Mesangial cell (primary cell): ENCODE results near the gene SFXN3. TPM values are rescaled to one million over a fixed set of nuclear protein-coding genes. Genes with fewer than 3 reads are reported as not detected.

Source experiments
- total RNA-seq: library from RNA; depleted of rRNA; stranded (reverse); fragments of >200 nt; gene quantifications from 2 replicates; pipeline ENCODE4 v1.2.3, GENCODE V29; 2015

SFXN3 gene
- total RNA-seq, result 66.3 and 109 TPM in 2 replicates

GRCh38 chr10:101031128-101031795, at the start of gene SFXN3, which contains the start of gene PDZD7:
SFXN3 (plus strand) TSS chr10:101031234; CDS start chr10:101034695, 3,461 bp downstream.
PDZD7 (minus strand) TSS chr10:101031129; CDS start chr10:101030219, 910 bp downstream.

GRCh38 chr10:100986952-100987684, 43.9 kb upstream of the SFXN3 start, which contains the start of the genes MRPL43 and TWNK:
MRPL43 (minus strand) TSS chr10:100987497; CDS start chr10:100987443, 54 bp downstream.
TWNK (plus strand) TSS chr10:100987543; CDS start chr10:100988211, 668 bp downstream.

GRCh38 chr10:100999742-101000126, 31.3 kb upstream of the SFXN3 start, which contains the start of gene LZTS2:
LZTS2 (plus strand) TSS chr10:100999808; CDS start chr10:101002539, 2,731 bp downstream.

GRCh38 chr10:101061624-101062231, 30.7 kb downstream of the SFXN3 start, which contains the start of gene KAZALD1:
KAZALD1 (plus strand) TSS chr10:101061989; CDS start chr10:101062593, 604 bp downstream.

Other genes with a start within 250 kb of the SFXN3 start
- gene SLF2, start 118.3 kb upstream of the SFXN3 start, total RNA-seq, result 15.1 and 16.6 TPM in 2 replicates
- gene SEMA4G, start 61.7 kb upstream of the SFXN3 start, total RNA-seq, result 1.6 and 18.0 TPM in 2 replicates
- gene MRPL43, start 43.7 kb upstream of the SFXN3 start, total RNA-seq, result 129 and 140 TPM in 2 replicates
- gene TWNK, start 43.7 kb upstream of the SFXN3 start, total RNA-seq, result 11.9 and 13.9 TPM in 2 replicates
- 97.0 and 150 TPM in 2 replicates for gene LZTS2, start 31.4 kb upstream of the SFXN3 start, total RNA-seq
- gene PDZD7, start 105 bp upstream of the SFXN3 start, total RNA-seq, result 4.6 and 5.5 TPM in 2 replicates
- 0.49 and 4.9 TPM in 2 replicates for gene KAZALD1, start 30.8 kb downstream of the SFXN3 start, total RNA-seq
- gene TLX1, start 100.1 kb downstream of the SFXN3 start, total RNA-seq, result not detected in 2 replicates
- gene LBX1, start 198.2 kb downstream of the SFXN3 start, total RNA-seq, result not detected in 2 replicates